GM21529 (cell line): ENCODE measurements around the gene SUOX.
"Not testable (repeated sequence)": the region's sequence is repeated elsewhere in the genome, so short reads cannot be mapped to it uniquely, and the experiment has no call there.

ENCODE experiments used
- ATAC-seq: cut with Tn5 transposase; IDR thresholded peaks from one replicate; pipeline ENCODE4 v1.9.1; 2021; ENCODE audit not compliant: unreplicated experiment

The SUOX gene

DNA sequence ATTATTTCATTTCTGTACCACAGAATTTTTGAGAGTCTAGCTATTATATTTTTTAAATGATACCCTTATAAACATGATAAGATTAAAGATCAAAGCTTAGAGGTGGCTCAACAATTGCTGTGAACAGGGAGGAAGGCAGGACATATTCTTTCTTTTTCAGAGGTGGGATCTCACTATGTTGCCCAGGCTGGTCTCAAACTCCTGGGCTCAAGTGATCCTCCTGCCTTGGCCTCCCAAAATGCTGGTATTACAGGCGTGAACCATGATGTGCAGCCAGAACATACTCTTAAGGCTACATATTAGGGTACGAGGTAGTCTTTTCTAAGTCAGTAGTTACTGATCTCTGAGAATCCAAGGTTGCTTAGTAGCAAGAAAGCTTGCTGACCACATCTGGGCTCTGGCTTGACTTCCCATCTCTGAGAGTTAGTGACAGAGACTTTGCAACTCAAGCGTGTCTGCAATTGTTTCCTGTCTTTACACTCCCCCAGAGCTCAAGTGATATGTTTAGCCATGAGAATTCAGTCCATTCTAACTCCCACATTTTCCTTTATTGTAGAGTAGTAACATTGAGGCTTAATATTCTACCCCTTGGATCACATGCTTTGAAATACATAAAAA lies 14.6 kb upstream of the SUOX start:
- peak; percentile 89 for ATAC-seq

DNA sequence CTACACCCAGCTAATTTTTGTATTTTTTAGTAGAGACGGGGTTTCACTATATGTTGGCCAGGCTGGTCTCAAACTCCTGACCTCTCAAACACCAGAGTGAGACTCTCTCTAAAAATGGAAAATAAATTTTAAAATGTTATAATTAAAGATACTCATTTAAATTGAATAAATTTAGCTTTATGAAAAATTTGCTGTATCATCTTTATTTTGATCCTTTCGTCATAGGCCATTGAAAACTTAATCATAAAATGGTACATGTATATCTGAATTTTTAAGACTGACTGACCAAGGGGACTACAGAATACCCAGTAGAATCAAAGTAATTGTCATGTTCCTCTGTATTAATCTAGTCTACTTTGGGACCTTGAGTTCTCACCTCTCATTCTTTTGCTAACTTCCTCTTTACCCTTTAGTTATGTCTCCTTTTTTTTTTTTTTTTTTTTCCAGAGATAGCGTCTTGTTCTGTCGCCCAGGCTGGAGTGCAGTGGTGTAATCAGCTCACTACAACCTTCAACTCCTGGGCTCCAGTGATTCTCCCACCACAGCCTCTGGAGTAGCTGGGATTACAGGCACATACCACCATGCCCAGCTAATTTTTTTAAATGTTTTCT lies 13.7 kb upstream of the SUOX start:
- no peak for ATAC-seq

DNA sequence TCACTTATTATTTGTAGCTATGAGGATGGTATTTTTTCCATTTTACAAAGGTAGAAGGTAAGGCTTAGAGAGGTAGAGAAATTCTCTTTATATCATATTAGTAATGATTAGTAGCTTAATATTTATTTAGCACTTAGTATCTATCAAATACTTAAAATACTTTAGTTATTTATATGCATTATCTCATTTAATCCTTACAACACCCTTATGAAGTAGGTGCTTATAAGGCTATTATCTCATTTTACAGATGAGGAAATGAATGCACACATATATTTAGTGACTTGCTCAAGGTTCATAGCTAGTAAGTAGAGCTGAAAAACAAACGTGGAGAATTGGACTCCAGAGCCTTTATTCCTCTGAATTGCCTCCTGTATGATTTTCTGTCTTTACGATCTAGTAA lies 12.2 kb upstream of the SUOX start:
- no peak for ATAC-seq

DNA sequence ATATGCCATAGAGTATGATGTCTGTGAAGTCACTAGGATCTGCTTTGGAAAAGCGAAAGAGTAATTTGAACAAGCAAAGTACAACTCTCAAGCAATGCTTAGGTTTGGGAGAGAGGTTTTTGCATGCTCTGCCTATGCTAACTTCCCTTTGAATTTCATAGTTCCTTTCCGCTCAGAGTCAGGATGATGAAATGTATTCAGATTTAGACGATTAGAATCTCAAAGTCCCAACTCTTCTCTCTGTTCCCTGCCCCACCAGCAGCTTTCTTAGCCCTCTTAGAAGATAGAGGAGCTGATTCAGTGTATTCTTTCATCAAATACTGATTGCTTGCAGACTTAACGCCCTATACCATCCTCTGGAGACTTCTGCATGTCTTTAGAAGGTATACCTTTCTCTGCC lies 11.7 kb upstream of the SUOX start:
- no peak for ATAC-seq

DNA sequence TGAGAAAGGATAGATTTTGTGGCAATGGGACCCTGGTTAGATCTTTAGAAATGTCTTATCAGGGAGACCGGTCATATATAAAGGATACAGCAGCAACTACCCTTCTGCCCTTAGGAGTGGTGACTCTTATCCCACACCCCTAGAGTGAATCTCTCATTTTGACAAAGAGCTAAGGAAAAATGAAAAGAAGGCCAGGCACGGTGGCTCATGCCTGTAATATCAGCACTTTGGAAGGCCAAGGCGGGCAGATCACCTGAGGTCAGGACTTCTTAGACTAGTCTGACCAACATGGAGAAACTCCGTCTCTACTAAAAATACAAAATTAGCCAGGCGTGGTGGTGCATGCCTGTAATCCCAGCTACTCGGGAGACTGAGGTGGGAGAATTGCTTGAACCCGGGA lies 11.1 kb upstream of the SUOX start:
- ATAC-seq = not testable (repeated sequence)

DNA sequence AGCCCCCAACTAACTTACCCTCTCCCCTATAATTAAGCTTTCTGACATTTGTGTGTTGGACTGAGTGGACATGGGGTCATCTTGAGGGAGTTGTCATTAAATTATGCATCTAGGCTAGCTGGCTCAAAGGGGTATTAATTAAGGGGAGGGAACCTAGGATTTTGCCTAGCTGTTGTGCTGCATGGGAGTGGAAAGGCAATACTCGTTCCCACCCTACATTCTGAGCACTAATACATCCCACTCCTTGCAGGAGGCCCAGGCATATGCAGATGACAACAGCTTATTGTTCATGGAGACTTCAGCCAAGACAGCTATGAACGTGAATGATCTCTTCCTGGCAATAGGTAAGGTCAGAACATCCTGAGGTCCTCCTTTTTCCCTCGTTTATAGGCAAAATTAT lies 6.0 kb upstream of the SUOX start:
- ATAC-seq = no peak

DNA sequence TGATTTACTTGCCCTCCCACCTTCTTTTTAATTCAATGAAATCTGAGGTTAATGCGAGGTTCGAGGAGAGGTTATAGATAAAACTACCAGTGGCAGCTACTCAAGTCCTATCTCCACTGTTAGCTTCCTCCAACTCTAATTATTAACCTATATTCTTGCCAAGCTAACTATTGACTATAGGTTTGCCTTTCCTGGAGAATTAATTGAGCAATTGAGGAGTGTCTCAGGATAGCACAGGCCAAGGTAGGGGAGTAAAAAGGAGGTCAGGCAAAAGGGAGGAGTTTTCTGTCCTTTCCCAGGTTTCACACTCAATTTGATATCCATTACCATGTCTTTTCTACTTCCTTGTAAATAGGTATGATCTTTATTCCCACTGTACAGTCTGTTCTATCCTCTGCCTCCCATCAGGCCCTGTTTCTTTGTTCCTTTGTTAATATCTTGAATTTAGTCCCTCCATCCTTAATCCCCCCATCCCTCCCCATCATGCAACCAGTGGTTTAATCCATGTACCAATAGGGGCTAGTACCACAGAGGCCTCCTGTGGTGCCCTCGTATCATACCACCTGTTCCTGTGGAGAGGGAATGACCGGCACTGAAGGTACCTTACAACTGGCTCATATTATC lies 3.7 kb upstream of the SUOX start:
- no peak for ATAC-seq

DNA sequence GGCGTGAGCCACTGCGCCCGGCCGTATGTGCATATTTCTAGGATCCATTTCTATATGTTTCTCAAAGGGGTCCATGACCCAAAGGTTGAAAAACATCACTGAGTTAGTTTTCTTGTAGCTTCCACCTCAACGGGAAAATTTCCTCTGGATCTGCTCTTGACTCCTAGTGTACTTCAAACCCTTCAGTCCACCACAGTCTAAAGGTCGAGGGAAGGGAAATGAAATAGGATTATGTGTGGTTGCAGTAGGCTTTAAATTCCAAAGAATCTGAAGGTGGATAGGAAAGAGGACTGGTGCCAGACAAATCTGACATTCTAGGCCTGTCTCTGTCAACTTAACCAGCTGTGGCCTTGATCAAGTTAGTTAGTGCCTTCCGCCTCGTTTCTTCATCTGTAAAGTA lies 1.7 kb upstream of the SUOX start:
- ATAC-seq = no peak

DNA sequence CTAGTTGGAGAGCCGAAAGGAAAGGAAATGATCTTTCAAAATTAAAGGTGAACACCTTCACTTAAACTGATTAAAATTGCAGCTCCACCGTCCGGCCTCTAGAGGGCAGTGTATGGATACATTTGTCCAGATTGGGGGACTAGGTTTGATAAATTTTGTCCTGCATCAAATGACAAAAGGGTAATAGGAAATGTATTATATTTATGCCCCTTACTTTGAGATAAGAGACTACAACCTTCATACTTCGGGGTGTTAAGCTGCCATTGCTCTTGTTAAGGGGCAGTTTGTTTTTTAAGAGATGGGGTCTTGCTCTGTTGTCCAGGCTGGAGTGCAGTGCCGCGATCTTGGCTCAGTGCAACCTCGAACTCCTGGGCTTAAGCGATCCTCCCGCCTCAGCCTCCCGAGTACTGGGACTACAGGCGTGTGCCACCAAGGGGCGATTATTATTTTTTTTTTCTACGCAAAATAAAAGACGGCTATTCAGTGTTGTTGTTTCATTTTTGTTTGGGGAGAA lies 818 bp upstream of the SUOX start:
- no peak for ATAC-seq

DNA sequence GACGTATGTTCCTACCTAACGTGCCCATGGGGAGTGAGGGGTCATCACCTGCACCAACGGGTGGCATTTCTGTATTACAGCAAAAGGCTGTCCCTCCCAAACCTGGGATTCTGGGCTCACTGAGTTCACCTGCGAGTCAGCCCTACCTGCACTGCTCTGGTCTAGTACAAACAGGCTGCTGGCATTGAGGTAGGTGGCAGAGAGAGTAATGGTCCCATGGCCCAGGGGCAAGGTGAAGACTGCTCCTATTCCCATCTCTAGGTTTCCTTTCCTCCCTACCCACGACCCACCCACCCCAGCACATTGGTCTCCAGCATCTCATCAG lies 421 bp downstream of the SUOX start:
- no peak for ATAC-seq

DNA sequence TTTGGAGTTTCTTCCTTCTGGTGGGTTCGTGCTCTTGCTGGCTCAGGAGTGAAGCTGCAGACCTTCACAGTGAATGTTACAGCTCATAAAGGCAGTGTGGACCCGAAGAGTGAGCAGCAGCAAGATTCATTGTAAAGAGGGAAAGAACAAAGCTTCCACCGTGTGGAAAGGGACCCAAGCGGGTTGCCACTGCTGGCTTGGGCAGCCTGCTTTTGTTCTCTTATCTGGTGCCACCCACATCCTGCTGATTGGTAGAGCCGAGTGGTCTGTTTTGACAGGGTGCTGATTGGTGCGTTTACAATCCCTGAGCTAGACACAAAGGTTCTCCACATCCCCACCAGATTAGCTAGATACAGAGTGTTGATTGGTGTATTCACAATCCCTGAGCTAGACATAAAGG lies 2.4 kb downstream of the SUOX start:
- ATAC-seq = not testable (repeated sequence)

DNA sequence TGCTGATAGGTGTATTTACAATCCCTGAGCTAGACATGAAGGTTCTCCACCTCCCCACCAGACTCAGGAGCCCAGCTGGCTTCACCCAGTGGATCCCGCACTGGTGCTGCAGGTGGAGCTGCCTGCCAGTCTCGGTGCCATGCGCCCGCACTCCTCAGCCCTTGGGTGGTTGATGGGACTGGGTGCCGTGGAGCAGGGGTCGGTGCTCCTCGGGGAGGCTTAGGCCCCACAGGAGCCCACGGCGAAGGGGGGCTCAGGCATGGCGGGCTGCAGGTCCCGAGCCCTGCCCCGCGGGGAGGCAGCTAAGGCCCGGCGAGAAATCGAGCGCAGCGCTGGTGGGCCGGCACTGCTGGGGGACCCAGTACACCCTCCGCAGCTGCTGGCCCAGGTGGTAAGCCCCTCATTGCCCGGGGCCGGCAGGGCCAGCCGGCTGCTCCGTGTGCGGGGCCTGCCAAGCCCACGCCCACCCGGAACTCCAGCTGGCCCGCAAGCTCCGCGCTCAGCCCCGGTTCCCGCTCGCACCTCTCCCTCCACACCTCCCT lies 3.0 kb downstream of the SUOX start:
- ATAC-seq = not testable (repeated sequence)

DNA sequence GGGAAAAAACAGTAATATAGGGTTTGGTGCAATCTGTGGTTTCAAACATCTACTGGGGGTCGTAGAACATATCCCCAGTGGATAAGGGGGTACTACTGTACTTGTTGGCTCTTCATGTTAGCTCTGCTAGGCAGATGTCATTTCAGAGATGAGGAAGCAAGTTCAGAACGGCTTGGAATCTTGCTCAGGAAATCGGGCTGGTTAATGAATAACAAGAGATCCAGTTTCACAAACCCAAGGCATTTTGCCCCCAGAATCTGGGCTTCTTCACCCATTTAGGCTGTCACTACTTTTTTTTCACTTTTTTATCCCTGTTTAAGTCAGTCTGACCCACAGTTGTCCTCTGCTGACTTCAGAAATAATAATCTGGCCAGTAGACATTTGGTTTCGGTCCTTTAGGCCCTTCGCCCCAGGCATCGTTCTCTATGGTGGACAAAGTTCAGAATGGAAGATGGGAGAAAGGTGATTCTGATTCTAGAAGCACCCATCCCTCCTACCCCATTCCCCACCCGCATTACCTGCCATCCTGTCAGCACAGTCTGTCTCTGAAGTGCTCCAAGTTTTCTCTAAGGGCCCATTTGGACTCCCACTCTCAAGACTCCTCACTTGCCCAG lies 4.5 kb downstream of the SUOX start:
- ATAC-seq = no peak

DNA sequence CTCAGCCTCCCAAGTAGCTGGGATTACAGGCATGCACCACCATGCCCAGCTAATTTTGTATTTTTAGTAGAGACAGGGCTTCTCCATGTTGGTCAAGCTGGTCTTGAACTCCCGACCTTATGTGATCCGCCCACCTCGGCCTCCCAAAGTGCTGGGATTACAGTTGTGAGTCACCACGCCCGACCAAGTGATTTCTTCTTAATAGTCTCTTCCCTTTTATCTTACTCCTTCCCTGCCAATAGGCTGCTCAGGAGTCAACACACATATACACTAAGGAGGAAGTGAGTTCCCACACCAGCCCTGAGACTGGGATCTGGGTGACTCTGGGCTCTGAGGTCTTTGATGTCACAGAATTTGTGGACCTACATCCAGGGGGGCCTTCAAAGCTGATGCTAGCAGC lies 6.3 kb downstream of the SUOX start:
- not testable (repeated sequence) for ATAC-seq

DNA sequence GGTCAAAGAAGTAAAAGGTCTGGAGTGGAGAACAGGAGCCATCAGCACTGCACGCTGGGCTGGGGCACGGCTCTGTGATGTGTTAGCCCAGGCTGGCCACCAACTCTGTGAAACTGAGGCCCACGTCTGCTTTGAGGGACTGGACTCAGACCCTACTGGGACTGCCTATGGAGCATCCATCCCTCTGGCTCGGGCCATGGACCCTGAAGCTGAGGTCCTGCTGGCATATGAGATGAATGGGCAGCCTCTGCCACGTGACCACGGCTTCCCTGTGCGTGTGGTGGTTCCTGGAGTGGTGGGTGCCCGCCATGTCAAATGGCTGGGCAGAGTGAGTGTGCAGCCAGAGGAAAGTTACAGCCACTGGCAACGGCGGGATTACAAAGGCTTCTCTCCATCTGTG lies 7.1 kb downstream of the SUOX start:
- no peak for ATAC-seq

DNA sequence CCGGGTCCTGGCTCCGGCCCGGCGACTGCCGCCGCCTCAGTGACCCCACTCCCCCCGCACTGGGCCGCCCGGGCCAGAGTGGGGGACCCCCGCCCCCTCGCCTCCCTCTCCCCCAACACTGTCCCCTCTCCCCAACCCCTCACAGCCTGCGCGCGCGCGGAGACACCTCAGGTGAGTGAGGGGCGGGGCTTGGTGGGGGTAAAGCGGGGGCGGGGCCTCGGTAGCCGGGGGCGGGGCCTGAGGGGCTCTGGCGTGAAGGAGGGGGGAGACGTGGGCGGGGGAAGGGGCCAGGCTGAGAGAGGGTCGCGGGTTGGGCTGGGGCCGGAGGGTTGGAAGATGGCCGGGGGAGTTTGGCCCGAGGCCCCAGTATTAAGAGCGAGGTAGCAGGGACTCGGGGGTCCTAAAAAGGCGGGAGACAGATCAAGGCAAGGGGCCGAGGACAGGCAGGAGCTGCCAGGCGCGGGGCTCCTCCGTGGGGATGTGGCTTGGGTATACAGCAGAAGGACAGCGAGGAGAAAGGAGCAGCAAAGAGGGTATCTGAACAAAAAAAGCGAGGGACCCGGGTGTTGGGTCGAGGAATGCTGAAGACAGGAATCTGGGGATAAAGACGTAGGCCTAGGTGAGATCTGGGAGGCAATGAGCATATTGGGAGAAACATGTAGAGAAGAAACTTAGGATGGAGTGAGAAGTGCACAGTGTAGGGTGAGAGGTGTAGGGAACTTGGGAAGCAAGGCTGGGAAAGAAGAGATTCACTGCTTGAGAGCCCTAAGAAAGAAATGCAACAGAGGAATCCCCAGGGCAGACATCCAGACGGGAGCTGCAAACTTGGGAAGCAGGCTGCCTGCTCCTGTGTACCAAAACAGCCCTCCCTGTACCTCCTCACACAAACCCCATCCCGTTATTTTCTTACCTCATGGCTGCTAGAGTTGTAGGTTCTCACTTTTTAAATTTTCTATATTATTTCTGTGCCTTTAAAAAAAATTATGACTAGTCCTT lies 10.8 kb downstream of the SUOX start:
- peak; percentile 45 for ATAC-seq

DNA sequence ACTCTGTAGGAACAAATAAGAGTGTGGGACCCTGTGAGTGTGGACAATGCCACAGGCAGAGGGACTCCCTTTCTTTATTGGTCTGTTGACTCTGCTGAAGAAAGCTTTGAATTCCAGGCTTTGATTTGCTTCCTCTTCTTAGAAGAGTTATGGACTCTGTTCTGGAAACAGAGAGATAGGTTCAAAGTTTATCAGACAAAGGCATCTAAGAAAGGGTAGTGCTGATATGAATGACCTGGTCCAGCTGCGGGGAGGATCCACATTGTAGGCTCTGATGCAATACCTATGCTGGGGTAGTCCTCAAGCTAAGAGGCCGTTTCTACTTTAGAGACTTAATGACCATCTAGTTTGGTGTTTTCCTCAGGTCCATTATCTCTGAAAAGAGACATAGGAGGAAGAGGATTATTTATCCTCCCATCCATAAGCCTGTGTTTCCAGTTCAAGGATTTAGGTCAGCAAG lies 13.1 kb downstream of the SUOX start:
- ATAC-seq = no peak

DNA sequence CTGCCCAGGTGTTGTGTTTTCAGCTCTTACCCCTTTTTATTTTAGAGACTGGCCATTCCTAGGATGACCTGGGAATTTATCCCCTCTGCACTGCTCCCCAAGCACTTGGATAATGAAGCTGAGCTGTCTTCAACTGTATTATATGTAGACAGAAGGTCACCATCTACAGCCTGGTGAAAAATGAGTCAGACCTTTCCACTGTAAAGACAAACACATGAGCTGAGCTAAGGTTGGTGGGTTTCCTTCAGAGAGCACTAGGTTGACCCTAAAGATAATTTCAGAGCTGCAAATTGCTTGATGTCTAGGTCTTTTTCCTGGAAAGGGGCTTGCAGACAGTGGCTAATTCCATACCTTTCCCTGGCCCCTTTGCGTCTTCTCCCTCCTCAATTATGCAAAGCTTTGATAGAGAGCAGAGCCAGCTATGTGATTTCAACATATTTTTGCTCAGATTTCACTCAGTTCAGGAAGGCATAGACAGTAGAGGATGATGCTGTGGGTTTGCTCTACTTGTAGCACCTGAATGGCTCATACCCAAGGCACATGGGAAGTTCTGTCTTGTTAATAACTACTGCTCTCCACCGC lies 14.5 kb downstream of the SUOX start:
- no peak for ATAC-seq

DNA sequence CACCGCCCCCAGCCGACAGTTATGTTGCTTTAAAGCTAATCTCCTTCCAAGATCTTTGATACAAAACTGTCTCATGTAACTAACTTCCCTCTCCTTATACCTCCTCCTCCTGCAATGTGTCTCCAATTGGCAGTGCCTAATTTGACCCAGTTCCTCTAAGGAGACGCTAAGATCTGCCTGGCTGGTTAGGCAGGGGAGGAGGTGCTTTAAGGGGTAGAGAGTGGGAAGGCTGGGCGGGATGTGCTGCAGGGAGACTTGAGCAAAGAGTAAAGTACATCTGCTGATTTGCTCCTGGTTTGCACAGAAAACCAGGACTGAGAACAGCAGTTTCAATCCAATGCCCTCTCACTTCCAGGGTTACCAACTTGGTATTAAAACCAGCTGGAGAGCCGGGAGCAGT lies 16.4 kb downstream of the SUOX start:
- no peak for ATAC-seq

DNA sequence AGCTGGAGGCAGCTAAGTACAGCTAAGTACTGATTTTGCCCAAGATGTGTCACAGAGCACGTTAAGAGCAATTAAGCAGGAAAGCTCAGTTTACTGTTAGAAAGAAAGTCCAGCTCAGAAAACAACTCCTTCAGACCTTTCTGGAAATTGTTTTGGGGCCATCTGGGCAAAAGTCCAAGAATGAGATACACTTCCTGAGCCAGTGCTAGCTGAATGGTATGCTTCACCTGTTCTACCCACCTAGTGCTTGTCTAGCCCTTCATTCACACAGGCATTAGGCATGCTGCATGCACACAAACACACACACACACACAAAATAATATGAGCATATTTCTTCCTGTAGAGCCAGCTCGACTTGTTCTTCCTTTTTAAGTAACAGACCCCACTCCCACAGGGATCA lies 17.1 kb downstream of the SUOX start:
- no peak for ATAC-seq
